Skeletal muscle tissue (tissue), 4 donors: Measurements from ENCODE around the gene SARNP. TPM values are rescaled to one million over a fixed set of nuclear protein-coding genes. Genes with fewer than 3 reads are reported as not detected.
"Not testable (repeated sequence)": the region's sequence is repeated elsewhere in the genome, so short reads cannot be mapped to it uniquely, and the experiment has no call there.

Experiments
- H3K27ac ChIP-seq: one replicate; pipeline ENCODE4 v1.7.0; 2013; ENCODE audit warnings: mild to moderate bottlenecking, low read depth, low read length, inconsistent platforms
- H3K27me3 ChIP-seq, 3 donors: one replicate each; pipeline ENCODE4 v1.7.0; 2013; ENCODE audit warnings: low read length in 3 of 3; ENCODE audit not compliant: control insufficient read depth in 3 of 3, insufficient read depth in 3 of 3
- H3K36me3 ChIP-seq, 3 donors: one replicate each; pipeline ENCODE4 v1.7.0; 2013; ENCODE audit warnings: low read length in 3 of 3; ENCODE audit not compliant: control insufficient read depth in 3 of 3, insufficient read depth in 3 of 3
- H3K4me1 ChIP-seq, 3 donors: one replicate each; pipeline ENCODE4 v1.7.0; 2013; ENCODE audit warnings: low read length in 3 of 3, mild to moderate bottlenecking in 3 of 3; ENCODE audit not compliant: control insufficient read depth in 3 of 3, insufficient read depth in 3 of 3
- H3K4me3 ChIP-seq, 3 donors: one replicate each; pipeline ENCODE4 v1.7.0; 2013; ENCODE audit warnings: low read length in 3 of 3
- H3K9ac ChIP-seq, 3 donors: one replicate each; pipeline ENCODE4 v1.7.0; 2013; ENCODE audit warnings: low read length in 3 of 3, mild to moderate bottlenecking in 3 of 3, moderate library complexity in 2 of 3, low read depth in 1 of 3
- H3K9me3 ChIP-seq, 3 donors: one replicate each; pipeline ENCODE4 v1.7.0; 2013; ENCODE audit warnings: low read length in 3 of 3; ENCODE audit not compliant: control insufficient read depth in 3 of 3
- total RNA-seq: library from RNA; depleted of rRNA; stranded (reverse); fragments of >200 nt; gene quantifications from one replicate; pipeline ENCODE4 v1.2.3, GENCODE V29; 2014
- donor health status: Osteomylitis.

SARNP gene
- total RNA-seq, 1 donor from 2014 or later: 71.5 TPM

GRCh38 chr12:55777856-55778255 is 39.7 kb downstream of the SARNP start:
- Histone ChIP-seq H3K36me3 (peaks cover 11 to 24% (median 20%) of the 10 kb centered on the region in 3 donors), H3K27ac (no peak overlapping the region)

GRCh38 chr12:55771736-55772135 is 45.8 kb downstream of the SARNP start:
- H3K4me3 ChIP-seq: no peak overlapping the region
- H3K36me3 ChIP-seq: peaks cover 2 to 12% (median 6%) of the 10 kb centered on the region in 3 donors
- H3K9ac ChIP-seq: peak overlapping the region in 1 of 3 donors; percentile 7
- no peaks in the 10 kb centered on the region for H3K27me3 ChIP-seq
- peak overlapping the region; percentile 17 for H3K27ac ChIP-seq
- H3K9me3 ChIP-seq: no peaks in the 10 kb centered on the region
- peaks cover 6 to 12% (median 12%) of the 10 kb centered on the region in 3 donors for H3K4me1 ChIP-seq

More at GRCh38 chr12:55777856-55778255, 39.7 kb downstream of the SARNP start:
- no peaks in the 10 kb centered on the region for H3K27me3 ChIP-seq
- H3K4me3 ChIP-seq: no peak overlapping the region
- no peak overlapping the region for H3K9ac ChIP-seq
- H3K4me1 ChIP-seq: no peaks in the 10 kb centered on the region
- H3K9me3 ChIP-seq: no peaks in the 10 kb centered on the region

GRCh38 chr12:55767156-55767555 is 50.4 kb downstream of the SARNP start:
- no peaks in the 10 kb centered on the region for H3K27me3 ChIP-seq
- no peaks in the 10 kb centered on the region for H3K9me3 ChIP-seq
- H3K36me3 ChIP-seq: peaks cover 0 to 14% (median 2%) of the 10 kb centered on the region in 3 donors
- H3K9ac ChIP-seq: no peak overlapping the region
- H3K27ac ChIP-seq: no peak overlapping the region
- H3K4me3 ChIP-seq: no peak overlapping the region
- H3K4me1 ChIP-seq: peaks cover 6 to 10% (median 9%) of the 10 kb centered on the region in 3 donors

GRCh38 chr12:55765736-55766290 is 51.7 kb downstream of the SARNP start:
- Histone ChIP-seq H3K36me3 (peaks cover 0 to 12% (median 2%) of the 10 kb centered on the region in 3 donors), H3K27me3 (no peaks in the 10 kb centered on the region), H3K27ac (no peak overlapping the region), H3K9me3 (no peaks in the 10 kb centered on the region), H3K4me3 (no peak overlapping the region), H3K4me1 (no peaks in the 10 kb centered on the region), H3K9ac (no peak overlapping the region)

GRCh38 chr12:55762646-55763045 is 54.9 kb downstream of the SARNP start:
- Histone ChIP-seq H3K9me3 (no peaks in the 10 kb centered on the region), H3K27ac (no peak overlapping the region), H3K9ac (no peak overlapping the region), H3K27me3 (no peaks in the 10 kb centered on the region), H3K4me1 (no peaks in the 10 kb centered on the region), H3K36me3 (peaks cover 8 to 24% (median 23%) of the 10 kb centered on the region in 3 donors), H3K4me3 (no peak overlapping the region)

GRCh38 chr12:55760663-55761062 is 56.9 kb downstream of the SARNP start:
- H3K9ac ChIP-seq: no peak overlapping the region
- no peak overlapping the region for H3K27ac ChIP-seq
- H3K36me3 ChIP-seq: peaks cover 10 to 43% (median 32%) of the 10 kb centered on the region in 3 donors
- H3K27me3 ChIP-seq: no peaks in the 10 kb centered on the region
- no peak overlapping the region for H3K4me3 ChIP-seq
- H3K9me3 ChIP-seq: no peaks in the 10 kb centered on the region
- H3K4me1 ChIP-seq: no peaks in the 10 kb centered on the region

GRCh38 chr12:55758575-55758974 is 58.9 kb downstream of the SARNP start:
- not testable (repeated sequence) for H3K27ac ChIP-seq, H3K4me1 ChIP-seq, H3K27me3 ChIP-seq, H3K4me3 ChIP-seq, H3K9me3 ChIP-seq, H3K9ac ChIP-seq
- peaks cover 21 to 52% (median 44%) of the 10 kb centered on the region in 3 donors for H3K36me3 ChIP-seq

- no peaks in the 10 kb centered on the region for H3K27me3 ChIP-seq
- H3K27ac ChIP-seq: no peak overlapping the region
- H3K9ac ChIP-seq: no peak overlapping the region
- no peaks in the 10 kb centered on the region for H3K4me1 ChIP-seq
- H3K4me3 ChIP-seq: no peak overlapping the region
- peaks cover 21 to 61% (median 48%) of the 10 kb centered on the region in 3 donors for H3K36me3 ChIP-seq
- H3K9me3 ChIP-seq: no peaks in the 10 kb centered on the region
These were observed 59.8 kb downstream of the SARNP start for GRCh38 chr12:55757701-55758100.

GRCh38 chr12:55755246-55755645 is 62.3 kb downstream of the SARNP start:
- Histone ChIP-seq H3K27ac (no peak overlapping the region), H3K27me3 (no peaks in the 10 kb centered on the region), H3K36me3 (peaks cover 28 to 73% (median 61%) of the 10 kb centered on the region in 3 donors), H3K9ac (no peak overlapping the region), H3K9me3 (no peaks in the 10 kb centered on the region), H3K4me3 (no peak overlapping the region), H3K4me1 (no peaks in the 10 kb centered on the region)

GRCh38 chr12:55748230-55748993 is 69.1 kb downstream of the SARNP start:
- Histone ChIP-seq H3K9ac (no peak overlapping the region), H3K4me1 (peaks cover 18 to 28% (median 24%) of the 10 kb centered on the region in 3 donors), H3K27ac (no peak overlapping the region), H3K9me3 (no peaks in the 10 kb centered on the region), H3K36me3 (peaks cover 7 to 29% (median 20%) of the 10 kb centered on the region in 3 donors), H3K4me3 (no peak overlapping the region), H3K27me3 (no peaks in the 10 kb centered on the region)
